ENCODE measurements around the gene GLS.

GLS gene

DNA sequence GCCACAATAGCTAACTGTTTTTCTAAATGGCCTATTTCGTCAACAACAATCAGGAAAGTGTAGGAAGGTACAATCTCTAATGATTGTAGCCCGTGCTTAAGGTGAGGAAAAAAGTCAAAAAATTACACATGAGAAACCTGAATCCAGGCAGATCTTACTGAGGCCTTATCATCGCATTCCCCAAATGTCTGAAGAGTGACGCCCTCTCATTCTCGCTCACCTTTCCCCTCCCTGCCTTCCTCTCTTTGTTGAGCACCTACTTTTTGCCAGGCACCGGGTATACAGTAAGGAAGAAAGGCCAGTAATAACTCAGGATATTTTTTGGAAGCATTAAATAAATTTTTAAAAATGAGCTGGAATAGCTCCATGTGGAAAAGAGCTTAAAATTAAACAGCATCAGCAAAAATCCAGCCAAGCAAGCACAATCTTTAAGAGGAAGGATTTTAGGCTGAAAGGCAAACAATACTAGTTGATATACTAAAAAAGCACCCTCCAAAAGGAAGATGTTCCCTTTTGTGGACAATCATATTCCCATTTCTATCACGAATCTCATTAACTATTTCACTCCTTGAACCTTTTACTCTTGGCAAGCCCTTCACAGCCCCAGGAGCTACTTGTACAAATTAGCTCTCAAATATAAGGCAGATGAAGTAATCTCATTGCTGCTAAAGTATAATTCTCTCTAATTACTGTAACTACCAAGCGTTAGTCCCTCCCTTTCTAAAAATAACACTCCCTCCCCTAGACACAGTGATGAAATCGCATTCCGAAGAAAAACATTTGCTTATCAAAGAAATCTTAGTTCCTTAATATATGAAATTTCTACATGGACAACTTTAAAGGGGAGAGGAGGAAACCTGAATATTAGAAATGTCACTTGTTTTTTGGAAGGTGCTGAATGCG is 93.4 kb downstream of the GLS start:
- ChIA-PET POLR2A (no interaction called here), CTCF (interaction anchor here (0.6 kb wide), 1 partner anchor 11 kb away, joined by 3 read pairs; no protein-coding TSS in a partner anchor)
- DNase-seq (ENCODE audit: extremely low spot score) = no peak
- TF ChIP-seq FOXM1 (IDR thresholded peaks at IDR 0.05; ENCODE audit: borderline replicate concordance) (no peak), ARNT (IDR thresholded peaks at IDR 0.05) (no peak), L3MBTL2 (conservative IDR thresholded peaks at IDR 0.05) (no peak), LEF1 (IDR thresholded peaks at IDR 0.05; ENCODE audit: borderline replicate concordance) (no peak), SUZ12 (IDR thresholded peaks at IDR 0.05) (no peak), FOXA1 (IDR thresholded peaks at IDR 0.05) (no peak)
- TF ChIP-seq, protein P1, sequence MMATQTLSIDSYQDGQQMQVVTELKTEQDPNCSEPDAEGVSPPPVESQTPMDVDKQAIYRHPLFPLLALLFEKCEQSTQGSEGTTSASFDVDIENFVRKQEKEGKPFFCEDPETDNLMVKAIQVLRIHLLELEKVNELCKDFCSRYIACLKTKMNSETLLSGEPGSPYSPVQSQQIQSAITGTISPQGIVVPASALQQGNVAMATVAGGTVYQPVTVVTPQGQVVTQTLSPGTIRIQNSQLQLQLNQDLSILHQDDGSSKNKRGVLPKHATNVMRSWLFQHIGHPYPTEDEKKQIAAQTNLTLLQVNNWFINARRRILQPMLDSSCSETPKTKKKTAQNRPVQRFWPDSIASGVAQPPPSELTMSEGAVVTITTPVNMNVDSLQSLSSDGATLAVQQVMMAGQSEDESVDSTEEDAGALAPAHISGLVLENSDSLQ (IDR thresholded peaks at IDR 0.05) = no peak

DNA sequence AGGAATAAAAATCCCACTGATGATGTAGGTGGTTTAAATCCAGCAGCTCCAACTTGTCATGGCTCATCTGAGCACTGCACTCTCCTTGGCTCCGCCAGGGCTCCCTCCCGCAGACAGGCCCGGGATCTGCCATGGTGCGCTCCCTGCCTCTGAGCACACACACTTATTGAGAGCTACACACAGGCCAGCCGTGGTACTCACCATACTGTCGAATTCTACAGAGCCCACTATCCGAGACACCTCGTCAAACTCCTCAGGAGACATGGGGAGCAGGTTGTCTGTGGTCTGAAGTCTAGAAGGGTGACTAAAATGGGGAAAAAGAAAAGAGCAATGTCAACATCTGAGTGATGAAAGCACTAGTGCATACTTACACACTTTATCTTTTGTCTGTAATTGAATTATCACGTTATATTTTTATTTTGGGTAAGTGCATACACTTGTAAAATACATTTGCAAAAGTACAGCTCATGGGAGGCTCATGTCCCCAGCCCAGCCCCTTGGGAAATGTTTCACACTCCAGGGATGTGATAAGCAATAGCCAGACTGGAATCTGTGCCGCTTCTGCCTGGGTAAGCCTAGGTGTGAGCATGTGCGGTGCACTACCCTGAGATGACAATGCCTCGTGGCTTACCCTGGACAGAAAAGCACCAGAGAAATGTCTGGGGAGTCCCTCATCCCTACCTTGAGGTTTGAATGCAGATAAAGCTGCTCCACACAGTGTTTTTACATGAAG is 94.2 kb downstream of the GLS start:
- ChIA-PET POLR2A (no interaction called here), CTCF (no interaction called here)
- no peak for TF ChIP-seq FOXK2 (IDR thresholded peaks at IDR 0.05)
- TF ChIP-seq CTBP1 (IDR thresholded peaks at IDR 0.05; ENCODE audit: borderline replicate concordance) = no peak
- TF ChIP-seq ELF4 (IDR thresholded peaks at IDR 0.05) = no peak
- no peak for TF ChIP-seq BHLHE40 (IDR thresholded peaks at IDR 0.05; ENCODE audit: borderline replicate concordance)
- no peak for TF ChIP-seq NFRKB (IDR thresholded peaks at IDR 0.05)
- no peak for TF ChIP-seq FOXA1 (IDR thresholded peaks at IDR 0.05)
- no peak for TF ChIP-seq HDGF (IDR thresholded peaks at IDR 0.05; ENCODE audit: borderline replicate concordance)
- no peak for DNase-seq (ENCODE audit: extremely low spot score)

DNA sequence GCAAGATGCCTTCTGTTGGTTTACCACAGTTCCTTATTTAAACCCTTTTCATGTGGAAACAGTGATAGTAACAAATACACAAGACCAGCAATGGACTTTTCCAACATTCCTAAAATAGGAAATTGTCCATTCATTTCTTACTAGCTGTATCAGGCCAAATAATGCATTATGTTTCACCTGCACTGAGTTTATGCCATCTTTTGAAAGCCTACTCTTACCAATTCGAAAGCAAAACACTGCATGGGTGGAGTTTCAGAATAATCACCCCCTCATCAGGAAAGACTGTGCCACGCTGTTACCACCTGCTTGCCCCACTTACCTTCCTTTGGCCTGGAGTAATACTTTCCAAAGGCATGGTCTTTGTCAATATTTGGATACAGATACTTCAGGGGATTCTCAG is 95.9 kb downstream of the GLS start:
- ChIA-PET CTCF (no interaction called here), POLR2A (no interaction called here)
- DNase-seq (ENCODE audit: extremely low spot score) = no peak
- no peak for TF ChIP-seq NFRKB (IDR thresholded peaks at IDR 0.05)
- no peak for TF ChIP-seq HDGF (IDR thresholded peaks at IDR 0.05; ENCODE audit: borderline replicate concordance)
- no peak for TF ChIP-seq FOXK2 (IDR thresholded peaks at IDR 0.05)
- no peak for TF ChIP-seq TARDBP (IDR thresholded peaks at IDR 0.05)
- no peak for TF ChIP-seq ARNT (IDR thresholded peaks at IDR 0.05)

DNA sequence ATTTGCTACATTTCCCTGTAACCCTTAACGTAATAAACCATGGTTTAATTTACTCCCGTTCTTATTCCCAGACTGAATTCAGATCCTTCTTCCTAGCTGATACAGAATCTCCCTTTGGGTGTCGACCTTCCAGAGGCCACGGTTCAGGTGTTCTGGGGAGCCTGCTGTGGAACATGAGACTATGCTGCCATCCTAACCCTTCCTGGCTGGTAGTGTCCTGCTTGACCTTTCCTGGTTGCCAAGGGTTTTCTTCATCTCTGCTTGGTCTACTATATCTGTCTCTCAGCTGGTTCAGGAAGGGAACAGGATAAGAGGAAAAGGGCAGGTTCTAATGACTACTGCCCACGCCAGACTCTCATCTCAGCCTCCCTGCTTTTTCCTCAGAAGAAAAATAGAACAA is 96.9 kb downstream of the GLS start:
- CTCF ChIA-PET = interaction anchor here (0.5 kb wide), 1 partner anchor 849 kb away, joined by 3 read pairs; no protein-coding TSS in a partner anchor
- TF ChIP-seq, protein P1 (IDR thresholded peaks at IDR 0.05) = no peak
- TF ChIP-seq TARDBP (IDR thresholded peaks at IDR 0.05) (no peak), FOXK2 (IDR thresholded peaks at IDR 0.05) (no peak), SUZ12 (IDR thresholded peaks at IDR 0.05) (no peak), CTBP1 (IDR thresholded peaks at IDR 0.05; ENCODE audit: borderline replicate concordance) (no peak), LEF1 (IDR thresholded peaks at IDR 0.05; ENCODE audit: borderline replicate concordance) (no peak), FOXM1 (IDR thresholded peaks at IDR 0.05; ENCODE audit: borderline replicate concordance) (no peak), ELF4 (IDR thresholded peaks at IDR 0.05) (no peak), NFRKB (IDR thresholded peaks at IDR 0.05) (no peak), L3MBTL2 (conservative IDR thresholded peaks at IDR 0.05) (no peak), ZNF384 (IDR thresholded peaks at IDR 0.05) (no peak), BHLHE40 (IDR thresholded peaks at IDR 0.05; ENCODE audit: borderline replicate concordance) (no peak), HDGF (IDR thresholded peaks at IDR 0.05; ENCODE audit: borderline replicate concordance) (no peak), SP1 (IDR thresholded peaks at IDR 0.05) (no peak), ARNT (IDR thresholded peaks at IDR 0.05) (no peak), FOXA1 (IDR thresholded peaks at IDR 0.05) (no peak)
- DNase-seq (ENCODE audit: extremely low spot score) = no peak
- POLR2A ChIA-PET = no interaction called here

DNA sequence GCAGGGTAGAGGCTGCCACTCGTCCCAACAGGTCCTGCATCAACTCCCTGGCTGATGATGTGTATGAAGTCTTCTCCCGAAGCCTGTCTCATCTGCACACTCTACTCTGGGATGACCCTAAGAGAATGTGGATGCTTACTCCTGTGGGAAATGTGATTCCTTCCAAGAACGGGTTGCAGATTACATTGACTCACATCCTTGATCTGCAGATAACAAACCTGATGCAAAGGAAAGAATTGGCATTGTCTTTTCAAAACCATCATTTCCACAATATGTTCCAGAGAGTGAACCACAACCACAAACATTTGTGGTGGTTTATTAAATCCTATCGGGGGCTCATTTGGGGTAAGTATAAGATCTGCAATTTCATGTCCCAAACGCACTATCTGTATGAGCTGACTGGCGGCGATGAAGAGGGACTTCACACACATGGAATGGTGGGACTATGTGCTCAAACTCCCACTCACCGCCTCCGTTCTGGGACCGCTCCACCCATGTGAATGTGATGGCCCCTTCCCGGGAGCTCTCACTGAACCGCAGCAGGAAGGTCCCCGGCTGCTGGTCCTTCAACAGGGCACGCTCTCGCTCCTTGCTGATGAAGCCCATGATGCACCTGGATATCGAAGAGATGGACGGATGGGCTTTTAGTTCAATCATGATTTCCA is 97.9 kb downstream of the GLS start:
- ChIA-PET POLR2A (no interaction called here), CTCF (interaction anchor here (0.5 kb wide), 1 partner anchor 850 kb away, joined by 3 read pairs; no protein-coding TSS in a partner anchor)
- TF ChIP-seq FOXA1 (IDR thresholded peaks at IDR 0.05) (no peak), LEF1 (IDR thresholded peaks at IDR 0.05; ENCODE audit: borderline replicate concordance) (no peak), L3MBTL2 (conservative IDR thresholded peaks at IDR 0.05) (no peak), SUZ12 (IDR thresholded peaks at IDR 0.05) (no peak), ELF4 (IDR thresholded peaks at IDR 0.05) (no peak), NFRKB (IDR thresholded peaks at IDR 0.05) (no peak), FOXK2 (IDR thresholded peaks at IDR 0.05) (no peak), SP1 (IDR thresholded peaks at IDR 0.05) (no peak), ARNT (IDR thresholded peaks at IDR 0.05) (no peak), CTBP1 (IDR thresholded peaks at IDR 0.05; ENCODE audit: borderline replicate concordance) (no peak), TARDBP (IDR thresholded peaks at IDR 0.05) (no peak)
- TF ChIP-seq, protein P1 (IDR thresholded peaks at IDR 0.05) = no peak
- no peak for DNase-seq (ENCODE audit: extremely low spot score)

All from HEK293T (cell line).